Endothelial cell (in vitro differentiated cells): Measurements from ENCODE around the gene JAZF1. TPM values are rescaled to one million over a fixed set of nuclear protein-coding genes. Genes with fewer than 3 reads are reported as not detected.

Experiments used
- DNase-seq: peaks from one replicate; pipeline ENCODE4 v3.0.0; 2021; ENCODE audit warnings: low spot score
- H3K27ac Mint-ChIP-seq: one replicate; pipeline ENCODE4 v1.8.0; 2021; ENCODE audit warnings: mixed read lengths, inconsistent platforms; ENCODE audit not compliant: unreplicated experiment
- H3K27me3 Mint-ChIP-seq: one replicate; pipeline ENCODE4 v1.8.0; 2021; ENCODE audit warnings: mild to moderate bottlenecking, moderate library complexity, mixed read lengths, inconsistent platforms; ENCODE audit not compliant: unreplicated experiment
- H3K36me3 Mint-ChIP-seq: one replicate; pipeline ENCODE4 v1.8.0; 2021; ENCODE audit warnings: mild to moderate bottlenecking, low read depth, mixed read lengths, inconsistent platforms; ENCODE audit not compliant: unreplicated experiment
- H3K4me1 Mint-ChIP-seq: one replicate; pipeline ENCODE4 v1.8.0; 2021; ENCODE audit warnings: mild to moderate bottlenecking, mixed read lengths, inconsistent platforms; ENCODE audit not compliant: unreplicated experiment
- H3K4me3 Mint-ChIP-seq: one replicate; pipeline ENCODE4 v1.8.0; 2021; ENCODE audit warnings: mild to moderate bottlenecking, mixed read lengths, inconsistent platforms; ENCODE audit not compliant: unreplicated experiment
- H3K9me3 Mint-ChIP-seq: one replicate; pipeline ENCODE4 v1.8.0; 2021; ENCODE audit warnings: mixed read lengths, inconsistent platforms; ENCODE audit not compliant: unreplicated experiment
- total RNA-seq: library from RNA; stranded (reverse); fragmentation: NEBNext Ultra II Directional; extraction: Animal tissue kit (Norgen Biotek cat#: 25700); gene quantifications from one replicate; pipeline ENCODE4 v1.2.1, GENCODE V29; 2021; ENCODE audit not compliant: unreplicated experiment
- TF ChIP-seq, protein P1 (sequence below): fragments of 200-600 bp; sonication (generic); IDR thresholded peaks from one replicate; pipeline ENCODE4 v1.5.0; 2021; ENCODE audit warnings: antibody characterized with exemption; ENCODE audit not compliant: unreplicated experiment

Gene JAZF1
- total RNA-seq, 1 donor from 2014 or later: 8.5 TPM

DNA sequence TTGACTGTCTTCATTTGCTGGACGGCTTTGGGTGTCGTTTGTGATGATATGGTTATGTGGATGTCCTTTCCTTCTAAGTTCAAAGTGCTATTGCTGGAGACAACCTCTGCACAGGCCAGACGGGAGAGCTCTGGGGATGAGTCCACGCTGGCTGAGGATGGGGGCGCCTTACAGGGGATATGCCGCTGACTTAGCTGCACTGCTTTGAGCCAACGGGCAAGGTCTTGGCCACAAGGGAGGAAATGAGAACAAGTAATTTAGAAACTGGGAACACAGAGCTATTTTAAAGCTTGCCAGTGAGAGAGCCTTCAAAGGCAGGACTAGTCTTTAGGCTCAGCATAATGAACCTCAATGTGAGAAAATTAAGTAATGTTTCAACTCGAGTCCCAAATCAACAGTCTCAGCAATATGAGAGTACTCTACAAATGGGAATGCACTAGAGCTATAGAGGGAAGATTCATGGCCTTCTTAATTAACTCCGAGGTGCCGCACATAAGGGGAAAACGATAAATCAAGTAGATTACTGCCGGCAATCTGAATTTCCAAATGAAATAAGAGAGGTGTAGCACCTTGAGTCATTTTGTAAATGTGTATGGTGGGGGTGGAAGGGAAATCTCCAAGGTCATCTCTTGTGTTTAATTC lies 209.3 kb downstream of the JAZF1 start:
- peaks cover 1% of the 10 kb centered on the region for H3K27me3 Mint-ChIP-seq
- no peak overlapping the region for H3K27ac Mint-ChIP-seq
- TF ChIP-seq, protein P1, sequence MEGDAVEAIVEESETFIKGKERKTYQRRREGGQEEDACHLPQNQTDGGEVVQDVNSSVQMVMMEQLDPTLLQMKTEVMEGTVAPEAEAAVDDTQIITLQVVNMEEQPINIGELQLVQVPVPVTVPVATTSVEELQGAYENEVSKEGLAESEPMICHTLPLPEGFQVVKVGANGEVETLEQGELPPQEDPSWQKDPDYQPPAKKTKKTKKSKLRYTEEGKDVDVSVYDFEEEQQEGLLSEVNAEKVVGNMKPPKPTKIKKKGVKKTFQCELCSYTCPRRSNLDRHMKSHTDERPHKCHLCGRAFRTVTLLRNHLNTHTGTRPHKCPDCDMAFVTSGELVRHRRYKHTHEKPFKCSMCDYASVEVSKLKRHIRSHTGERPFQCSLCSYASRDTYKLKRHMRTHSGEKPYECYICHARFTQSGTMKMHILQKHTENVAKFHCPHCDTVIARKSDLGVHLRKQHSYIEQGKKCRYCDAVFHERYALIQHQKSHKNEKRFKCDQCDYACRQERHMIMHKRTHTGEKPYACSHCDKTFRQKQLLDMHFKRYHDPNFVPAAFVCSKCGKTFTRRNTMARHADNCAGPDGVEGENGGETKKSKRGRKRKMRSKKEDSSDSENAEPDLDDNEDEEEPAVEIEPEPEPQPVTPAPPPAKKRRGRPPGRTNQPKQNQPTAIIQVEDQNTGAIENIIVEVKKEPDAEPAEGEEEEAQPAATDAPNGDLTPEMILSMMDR: no peak
- H3K9me3 Mint-ChIP-seq: no peaks in the 10 kb centered on the region
- H3K4me1 Mint-ChIP-seq: no peaks in the 10 kb centered on the region
- no peak overlapping the region for H3K4me3 Mint-ChIP-seq
- no peaks in the 10 kb centered on the region for H3K36me3 Mint-ChIP-seq
- no peak for DNase-seq

DNA sequence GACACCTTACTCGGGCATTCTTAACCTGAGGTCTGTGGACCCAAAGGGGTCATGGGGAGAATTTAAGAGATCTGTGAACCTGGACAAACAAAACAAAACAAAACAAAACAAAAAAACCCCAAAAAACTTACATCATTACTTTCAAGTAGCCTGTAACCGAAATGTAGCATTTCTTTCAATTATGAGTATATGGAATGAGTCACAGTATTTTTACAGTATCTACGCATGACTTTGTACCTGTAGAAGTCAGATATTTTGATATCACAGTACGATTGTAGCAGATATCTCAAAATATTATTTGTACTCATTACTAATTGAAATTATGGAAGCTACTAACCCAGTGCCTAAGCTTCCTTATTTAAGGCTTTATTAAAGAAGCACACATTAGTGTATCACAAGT lies 210.2 kb downstream of the JAZF1 start:
- Mint-ChIP-seq H3K4me1 (no peaks in the 10 kb centered on the region), H3K4me3 (no peak overlapping the region), H3K27me3 (no peaks in the 10 kb centered on the region), H3K9me3 (no peaks in the 10 kb centered on the region), H3K27ac (no peak overlapping the region), H3K36me3 (no peaks in the 10 kb centered on the region)
- no peak for DNase-seq
- TF ChIP-seq, protein P1: no peak

DNA sequence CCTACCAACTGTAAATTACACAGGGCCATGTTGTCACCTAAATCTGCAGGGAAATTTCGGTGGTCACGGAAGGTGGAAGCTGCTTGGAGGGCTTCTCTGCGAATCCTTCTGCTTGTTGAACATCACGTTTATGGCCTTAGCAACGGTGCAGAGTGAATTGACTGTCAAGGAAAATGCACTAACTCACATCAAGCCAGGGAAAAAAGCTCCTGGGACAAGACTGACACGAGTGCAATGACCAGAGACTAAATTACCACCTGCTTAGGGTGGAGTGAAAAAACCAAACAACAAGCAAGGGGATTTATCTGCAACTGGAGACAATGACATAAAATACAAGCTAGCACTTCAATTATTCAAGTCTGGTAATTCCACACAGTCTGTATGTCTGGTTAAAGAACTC lies 211.2 kb downstream of the JAZF1 start:
- Mint-ChIP-seq H3K4me3 (no peak overlapping the region), H3K27me3 (no peaks in the 10 kb centered on the region), H3K36me3 (no peaks in the 10 kb centered on the region), H3K4me1 (no peaks in the 10 kb centered on the region), H3K27ac (no peak overlapping the region), H3K9me3 (no peaks in the 10 kb centered on the region)
- TF ChIP-seq, protein P1: no peak
- DNase-seq: no peak

DNA sequence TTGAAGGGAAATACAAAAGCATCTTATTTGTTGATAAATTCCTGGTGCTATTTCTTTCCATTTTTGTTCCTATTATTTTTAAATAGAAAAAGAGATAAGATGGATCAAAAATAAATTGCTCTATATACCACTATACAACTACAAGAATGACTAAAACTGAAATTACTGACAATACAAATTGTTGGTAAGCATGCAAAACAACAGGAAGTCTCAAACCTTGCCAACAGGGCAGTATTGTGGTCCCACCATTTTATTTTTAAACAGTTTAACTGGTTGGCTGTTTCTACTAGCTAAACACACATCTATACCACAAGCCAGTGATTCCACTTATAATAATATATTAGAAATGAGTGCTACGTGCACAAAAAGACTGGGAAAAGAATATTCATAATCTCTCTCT lies 213.0 kb downstream of the JAZF1 start:
- H3K4me1 Mint-ChIP-seq: no peaks in the 10 kb centered on the region
- DNase-seq: no peak
- H3K9me3 Mint-ChIP-seq: no peaks in the 10 kb centered on the region
- TF ChIP-seq, protein P1: no peak
- H3K27ac Mint-ChIP-seq: no peak overlapping the region
- no peaks in the 10 kb centered on the region for H3K27me3 Mint-ChIP-seq
- no peaks in the 10 kb centered on the region for H3K36me3 Mint-ChIP-seq
- H3K4me3 Mint-ChIP-seq: no peak overlapping the region

DNA sequence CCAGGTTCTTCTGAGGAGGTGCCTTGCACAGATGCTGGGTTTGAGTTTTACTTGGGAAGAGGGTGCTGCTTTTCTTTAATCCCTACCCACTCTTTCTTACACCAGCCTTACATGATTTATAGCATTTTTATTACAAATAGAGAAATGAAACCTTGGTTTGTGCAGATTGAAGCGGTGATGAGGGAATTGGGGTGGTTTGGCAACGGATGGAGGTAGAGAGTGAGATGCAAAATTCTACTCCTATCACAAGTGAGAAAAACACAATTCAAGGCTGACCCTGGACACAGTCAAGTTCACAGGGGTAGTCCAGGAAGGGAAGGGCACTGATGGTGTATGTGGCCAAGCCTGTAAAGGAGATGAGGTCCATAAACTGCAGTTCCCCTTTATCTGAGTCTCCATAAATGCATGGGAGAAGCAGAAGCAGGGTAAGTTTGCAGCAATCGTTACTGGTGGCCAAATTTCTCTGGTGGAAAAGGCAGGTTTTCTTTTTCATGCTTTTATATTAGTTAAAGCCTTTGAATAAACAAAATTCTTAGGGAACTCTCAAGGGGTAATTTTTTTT lies 214.3 kb downstream of the JAZF1 start:
- Mint-ChIP-seq H3K36me3 (no peaks in the 10 kb centered on the region), H3K4me3 (no peak overlapping the region), H3K27ac (no peak overlapping the region), H3K27me3 (no peaks in the 10 kb centered on the region), H3K9me3 (no peaks in the 10 kb centered on the region), H3K4me1 (no peaks in the 10 kb centered on the region)
- DNase-seq: no peak
- TF ChIP-seq, protein P1: no peak
